ENCODE measurements around the gene PLAU.
"Not testable (repeated sequence)": the region's sequence is repeated elsewhere in the genome, so short reads cannot be mapped to it uniquely, and the experiment has no call there.

Gene PLAU

GRCh38 chr10:73916761-73917470 is 6.0 kb downstream of the PLAU start:
- no peak for DNase-seq (ENCODE audit: low read depth, low spot score)
- peak overlapping the region; percentile 95 for H3K27ac ChIP-seq

- H3K27ac ChIP-seq, result peak overlapping the region; percentile 95
- DNase-seq (ENCODE audit: low read depth, low spot score), result no peak
These were observed 6.8 kb downstream of the PLAU start for GRCh38 chr10:73917566-73918305.

GRCh38 chr10:73919481-73919880 is 8.5 kb downstream of the PLAU start:
- peak overlapping the region; percentile 95 for H3K27ac ChIP-seq
- not testable (repeated sequence) for DNase-seq (ENCODE audit: low read depth, low spot score)

GRCh38 chr10:73920089-73920488 is 9.2 kb downstream of the PLAU start:
- peak; percentile 84 for DNase-seq (ENCODE audit: low read depth, low spot score)
- peak overlapping the region; percentile 95 for H3K27ac ChIP-seq

- DNase-seq (ENCODE audit: low read depth, low spot score), result no peak
- no peak overlapping the region for H3K27ac ChIP-seq
These were observed 11.3 kb downstream of the PLAU start for GRCh38 chr10:73922007-73922863.

- no peak overlapping the region for H3K27ac ChIP-seq
- DNase-seq (ENCODE audit: low read depth, low spot score), result no peak
These were observed 11.9 kb downstream of the PLAU start for GRCh38 chr10:73922864-73923133.

- no peak overlapping the region for H3K27ac ChIP-seq
- DNase-seq (ENCODE audit: low read depth, low spot score), result no peak
These were observed 13.1 kb downstream of the PLAU start for GRCh38 chr10:73923935-73924598.

- H3K27ac ChIP-seq, result no peak overlapping the region
- DNase-seq (ENCODE audit: low read depth, low spot score), result no peak
These were observed 14.0 kb downstream of the PLAU start for GRCh38 chr10:73924935-73925334.

- H3K27ac ChIP-seq, result no peak overlapping the region
- DNase-seq (ENCODE audit: low read depth, low spot score), result no peak
These were observed 14.6 kb downstream of the PLAU start for GRCh38 chr10:73925539-73925938.

- no peak overlapping the region for H3K27ac ChIP-seq
- DNase-seq (ENCODE audit: low read depth, low spot score), result no peak
These were observed 15.3 kb downstream of the PLAU start for GRCh38 chr10:73926152-73926764.

GRCh38 chr10:73930630-73931327 is 19.8 kb downstream of the PLAU start:
- DNase-seq (ENCODE audit: low read depth, low spot score), result not testable (repeated sequence)
- H3K27ac ChIP-seq, result peak overlapping the region; percentile 94

GRCh38 chr10:73931767-73932619 is 21.1 kb downstream of the PLAU start:
- H3K27ac ChIP-seq, result peak overlapping the region; percentile 94
- DNase-seq (ENCODE audit: low read depth, low spot score), result peak; percentile 99

- no peak for DNase-seq (ENCODE audit: low read depth, low spot score)
- peak overlapping the region; percentile 94 for H3K27ac ChIP-seq
These were observed 21.7 kb downstream of the PLAU start for GRCh38 chr10:73932620-73933112.

- DNase-seq (ENCODE audit: low read depth, low spot score), result no peak
- peak overlapping the region; percentile 94 for H3K27ac ChIP-seq
These were observed 23.1 kb downstream of the PLAU start for GRCh38 chr10:73934074-73934473.

GRCh38 chr10:73935895-73936294 is 25.0 kb downstream of the PLAU start:
- peak overlapping the region; percentile 17 for H3K27ac ChIP-seq
- no peak for DNase-seq (ENCODE audit: low read depth, low spot score)

GRCh38 chr10:73937333-73938043 is 26.6 kb downstream of the PLAU start:
- DNase-seq (ENCODE audit: low read depth, low spot score), result no peak
- H3K27ac ChIP-seq, result peak overlapping the region; percentile 21

- peak overlapping the region; percentile 3 for H3K27ac ChIP-seq
- DNase-seq (ENCODE audit: low read depth, low spot score), result no peak
These were observed 29.8 kb downstream of the PLAU start for GRCh38 chr10:73940634-73941221.
